NCI-H1417 (cell line): Measurements from ENCODE around the gene SDHB.

Experiments used
- DNase-seq, 3 experiments: peaks; one replicate each; lab custom pipeline; 2025; lab: John Stamatoyannopoulos, UW

SDHB gene

DNA sequence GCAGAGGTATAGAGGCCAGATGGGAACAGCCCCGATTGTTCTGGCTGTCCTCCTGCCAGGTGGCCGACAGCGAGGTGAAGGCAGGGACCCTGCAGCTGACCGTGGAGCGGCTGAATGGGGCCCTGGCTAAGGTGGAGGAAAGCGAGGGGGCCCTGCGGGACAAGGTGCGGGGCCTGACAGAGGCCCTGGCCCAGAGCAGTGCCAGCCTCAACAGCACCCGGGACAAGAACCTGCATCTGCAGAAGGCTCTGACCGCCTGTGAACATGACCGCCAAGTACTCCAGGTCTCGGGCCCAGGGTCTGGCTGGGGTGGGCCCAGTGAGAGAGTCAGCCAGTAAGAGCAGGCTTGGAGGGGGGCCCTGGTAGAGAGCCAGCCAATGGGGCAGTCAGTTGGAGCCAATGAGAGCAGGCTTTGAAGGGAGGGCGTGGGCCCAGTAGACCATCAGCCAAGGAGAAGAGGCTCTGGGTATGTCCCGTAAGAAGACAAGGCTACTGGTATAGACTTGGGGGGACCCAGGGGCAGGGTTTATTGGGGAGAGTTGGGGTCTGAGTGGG lies 84.7 kb downstream of the SDHB start:
- no peak for DNase-seq
